Measurements from ENCODE around the gene RGS11. TPM values are rescaled to one million over a fixed set of nuclear protein-coding genes. Genes with fewer than 3 reads are reported as not detected.

Gene RGS11
- total RNA-seq, 2 experiments from 2014 or later = not detected

- H3K9me3 Mint-ChIP-seq = no peaks in the 10 kb centered on the region
Observed at GRCh38 chr16:273547-274421, 2.0 kb downstream of the RGS11 start.

GRCh38 chr16:272633-273546, 2.9 kb downstream of the RGS11 start:
- Mint-ChIP-seq H3K36me3 (ENCODE audit: low read depth) (no peaks in the 10 kb centered on the region), H3K4me3 (no peak overlapping the region), H3K4me1 (ENCODE audit: low read depth) (peaks cover 3% of the 10 kb centered on the region), H3K9me3 (no peaks in the 10 kb centered on the region), H3K27me3 (peaks cover 18% of the 10 kb centered on the region), H3K27ac (no peak overlapping the region)
- CTCF ChIA-PET = no interaction called here
- TF ChIP-seq CTCF (IDR thresholded peaks at IDR 0.05) = no peak
- ATAC-seq = no peak
- DNase-seq = no peak
- POLR2A ChIA-PET = no interaction called here
- intact Hi-C loops (cut with micrococcal nuclease) = no loop called here

More at GRCh38 chr16:273547-274421, 2.0 kb downstream of the RGS11 start:
- TF ChIP-seq CTCF (IDR thresholded peaks at IDR 0.05) = no peak
- Mint-ChIP-seq H3K36me3 (ENCODE audit: low read depth) (no peaks in the 10 kb centered on the region), H3K27me3 (peaks cover 18% of the 10 kb centered on the region), H3K4me1 (ENCODE audit: low read depth) (peaks cover 4% of the 10 kb centered on the region), H3K4me3 (no peak overlapping the region), H3K27ac (no peak overlapping the region)
- ChIA-PET POLR2A (no interaction called here), CTCF (no interaction called here)
- DNase-seq (no peak), ATAC-seq (no peak)
- intact Hi-C loops (cut with micrococcal nuclease) = no loop called here

GRCh38 chr16:270381-271255, 5.1 kb downstream of the RGS11 start:
- no peak for TF ChIP-seq CTCF (IDR thresholded peaks at IDR 0.05)
- Mint-ChIP-seq H3K4me1 (ENCODE audit: low read depth) (no peaks in the 10 kb centered on the region), H3K36me3 (ENCODE audit: low read depth) (no peaks in the 10 kb centered on the region), H3K9me3 (no peaks in the 10 kb centered on the region), H3K27me3 (peaks cover 11% of the 10 kb centered on the region), H3K27ac (no peak overlapping the region), H3K4me3 (no peak overlapping the region)
- ChIA-PET POLR2A (no interaction called here), CTCF (no interaction called here)
- intact Hi-C loops (cut with micrococcal nuclease) = no loop called here
- no peak for DNase-seq
- no peak for ATAC-seq

GRCh38 chr16:269061-269796, 6.5 kb downstream of the RGS11 start:
- H3K4me1 Mint-ChIP-seq (ENCODE audit: low read depth) = no peaks in the 10 kb centered on the region
- no peaks in the 10 kb centered on the region for H3K36me3 Mint-ChIP-seq (ENCODE audit: low read depth)
- TF ChIP-seq CTCF (IDR thresholded peaks at IDR 0.05) = no peak
- intact Hi-C loops (cut with micrococcal nuclease) = no loop called here
- H3K9me3 Mint-ChIP-seq = no peaks in the 10 kb centered on the region
- CTCF ChIA-PET = no interaction called here
- DNase-seq (no peak), ATAC-seq (no peak)
- H3K4me3 Mint-ChIP-seq = no peak overlapping the region
- no peak overlapping the region for H3K27ac Mint-ChIP-seq
- H3K27me3 Mint-ChIP-seq = peaks cover 2% of the 10 kb centered on the region
- POLR2A ChIA-PET = interaction anchor here (1.1 kb wide), 1 partner anchor 40 kb away, joined by 3 read pairs; no protein-coding TSS in a partner anchor
